WTC11 (cell line): ENCODE results near the gene DNAAF9.

Experiments used
- CREB1 ChIP-seq: sonication (generic); formaldehyde crosslinking; IDR thresholded peaks from 2 replicates; pipeline ENCODE4 v1.8.0; 2023; ENCODE audit warnings: mild to moderate bottlenecking, missing genetic modification reagents
- CTCF ChIP-seq: fragments of 200-600 bp; IDR thresholded peaks from 2 replicates; pipeline ENCODE4 v1.8.0; 2022; ENCODE audit warnings: antibody characterized with exemption

GRCh38 chr20:3434232-3434631 is 26.8 kb upstream of the DNAAF9 start:
- TF ChIP-seq CTCF (no peak), CREB1 (CRISPR knock-in tag) (no peak)
